Limb (tissue), 2 donors: ENCODE data around the gene HSPA2.
A peak's percentile ranks its signal among the peaks of the same experiment; 100 is the strongest.

Experiments
- DNase-seq, 2 donors: peaks; one replicate each; pipeline ENCODE4 v3.0.0-alpha.2; 2016; ENCODE audit errors: extremely low spot score in 2 of 2

The HSPA2 gene

DNA sequence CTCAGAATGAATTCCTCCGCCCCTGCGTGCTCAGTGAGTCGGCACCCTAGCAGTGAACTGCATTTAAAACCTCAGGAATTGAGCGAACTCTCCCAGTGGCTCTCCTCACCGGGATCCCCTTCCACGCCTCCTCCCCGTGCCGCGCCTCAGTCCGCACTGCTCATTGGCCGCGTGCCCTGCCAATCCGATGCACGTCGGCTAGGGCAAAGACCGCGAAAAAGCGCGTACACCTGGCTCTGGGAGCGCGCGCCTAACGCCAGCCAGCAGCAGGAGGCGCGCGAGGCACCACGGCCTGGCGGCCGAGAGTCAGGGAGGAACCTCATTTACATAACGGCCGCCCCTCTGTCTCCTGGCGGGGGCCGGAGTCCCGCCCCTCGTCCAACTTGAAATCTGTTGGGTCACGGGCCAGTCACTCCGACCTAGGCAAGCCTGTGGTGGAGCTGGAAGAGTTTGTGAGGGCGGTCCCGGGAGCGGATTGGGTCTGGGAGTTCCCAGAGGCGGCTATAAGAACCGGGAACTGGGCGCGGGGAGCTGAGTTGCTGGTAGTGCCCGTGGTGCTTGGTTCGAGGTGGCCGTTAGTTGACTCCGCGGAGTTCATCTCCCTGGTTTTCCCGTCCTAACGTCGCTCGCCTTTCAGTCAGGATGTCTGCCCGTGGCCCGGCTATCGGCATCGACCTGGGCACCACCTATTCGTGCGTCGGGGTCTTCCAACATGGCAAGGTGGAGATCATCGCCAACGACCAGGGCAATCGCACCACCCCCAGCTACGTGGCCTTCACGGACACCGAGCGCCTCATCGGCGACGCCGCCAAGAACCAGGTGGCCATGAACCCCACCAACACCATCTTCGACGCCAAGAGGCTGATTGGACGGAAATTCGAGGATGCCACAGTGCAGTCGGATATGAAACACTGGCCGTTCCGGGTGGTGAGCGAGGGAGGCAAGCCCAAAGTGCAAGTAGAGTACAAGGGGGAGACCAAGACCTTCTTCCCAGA, at the start of gene HSPA2:
Gene HSPA2 (plus strand): TSS at position 534 of the 995 bp plus-strand sequence. CDS start 109 bp downstream, at position 643.
- DNase-seq: peak; percentile 97 to 99

DNA sequence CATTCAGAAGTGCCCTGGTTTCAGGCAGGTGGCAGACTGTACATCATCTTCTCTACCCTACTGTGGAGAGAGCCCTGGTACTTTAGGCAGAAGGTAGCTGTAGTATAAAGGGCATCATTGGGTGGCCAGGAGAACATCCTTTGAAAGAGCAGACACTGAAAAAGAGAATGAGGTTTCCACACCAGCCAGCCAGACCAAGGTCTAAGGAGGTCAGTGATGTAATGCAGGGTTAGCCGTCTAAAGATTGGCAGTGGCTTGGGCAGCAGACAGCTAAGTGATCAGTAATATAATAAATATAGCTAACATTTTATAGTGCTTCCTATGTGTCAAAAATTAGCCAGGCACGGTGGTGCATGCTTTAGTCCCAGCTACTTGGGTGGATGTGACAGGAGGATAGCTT, 48.9 kb upstream of the HSPA2 start:
- DNase-seq: no peak

DNA sequence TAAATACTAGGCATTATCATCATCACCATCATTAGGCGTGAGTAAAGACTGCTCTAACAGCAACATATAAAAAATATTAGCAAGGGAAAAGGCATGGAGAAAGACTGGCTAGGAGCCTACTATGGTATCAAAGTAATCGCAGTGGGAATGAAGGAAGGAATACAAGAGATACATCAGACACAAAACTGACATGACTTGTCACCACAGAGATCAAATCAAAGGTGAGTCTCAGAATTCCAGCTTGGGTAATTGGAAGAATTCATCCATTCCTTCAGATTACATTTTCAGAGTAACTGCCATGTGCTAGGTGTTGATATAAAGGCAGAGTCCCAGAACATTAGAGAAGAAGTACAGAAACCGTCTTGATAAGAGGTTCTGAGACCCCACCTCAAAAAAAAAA, 47.1 kb upstream of the HSPA2 start:
- no peak for DNase-seq

DNA sequence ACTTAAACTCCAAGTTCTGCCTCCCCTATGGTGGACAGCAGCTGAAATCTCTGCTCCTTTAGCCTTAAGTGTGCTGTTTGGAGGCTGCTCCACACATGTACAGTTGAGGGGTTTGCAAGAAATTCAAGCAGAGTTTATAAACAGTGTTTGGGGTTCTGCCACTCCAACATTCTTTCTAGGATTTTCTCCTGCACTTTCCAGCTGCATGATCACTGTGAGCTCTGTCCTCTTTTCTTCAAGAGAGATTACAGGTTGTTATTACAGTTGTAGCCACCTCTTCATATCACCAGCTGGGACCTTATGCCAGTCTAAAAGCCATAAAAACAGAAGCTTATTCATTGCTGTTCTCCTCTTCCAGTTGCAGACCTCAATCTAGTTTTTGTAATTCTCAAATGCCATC, 45.3 kb upstream of the HSPA2 start:
- DNase-seq: no peak

DNA sequence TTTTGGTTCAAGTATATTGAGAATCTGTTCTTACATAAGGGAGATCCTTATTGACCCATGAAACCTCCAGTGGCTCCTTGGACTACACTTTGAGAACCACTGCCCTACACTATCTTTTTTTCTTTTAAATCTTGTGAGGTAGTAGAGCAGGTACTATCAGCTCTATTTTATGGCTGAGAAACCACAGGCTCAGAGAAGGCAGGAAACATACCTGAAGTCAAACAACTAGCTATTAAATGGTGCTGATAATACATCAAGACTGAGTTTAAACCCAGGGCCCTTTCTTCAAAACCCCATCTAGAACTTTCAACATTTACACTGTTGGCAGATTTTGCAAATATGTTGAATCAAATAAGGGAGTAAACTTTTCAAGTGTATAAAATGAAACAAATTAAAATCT, 43.8 kb upstream of the HSPA2 start:
- no peak for DNase-seq

DNA sequence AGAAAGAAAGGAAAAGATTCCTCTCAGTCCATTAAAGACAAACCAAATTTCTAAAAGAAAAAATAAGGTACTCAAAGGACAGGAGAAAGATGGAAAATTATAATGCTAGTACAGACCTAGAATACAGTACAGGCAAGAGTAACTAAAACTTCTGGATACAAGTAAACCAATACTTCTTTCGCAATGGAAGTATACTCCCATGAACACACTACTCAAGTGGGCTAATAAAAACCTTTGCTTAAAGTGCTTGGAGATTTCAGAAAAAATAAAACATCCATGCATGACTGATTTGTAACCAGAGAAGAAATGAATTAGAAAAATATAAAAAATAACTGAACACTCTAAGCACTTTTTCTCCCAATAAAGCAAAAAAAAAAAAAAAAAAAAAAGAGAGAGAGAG, 40.5 kb upstream of the HSPA2 start:
- no peak for DNase-seq

DNA sequence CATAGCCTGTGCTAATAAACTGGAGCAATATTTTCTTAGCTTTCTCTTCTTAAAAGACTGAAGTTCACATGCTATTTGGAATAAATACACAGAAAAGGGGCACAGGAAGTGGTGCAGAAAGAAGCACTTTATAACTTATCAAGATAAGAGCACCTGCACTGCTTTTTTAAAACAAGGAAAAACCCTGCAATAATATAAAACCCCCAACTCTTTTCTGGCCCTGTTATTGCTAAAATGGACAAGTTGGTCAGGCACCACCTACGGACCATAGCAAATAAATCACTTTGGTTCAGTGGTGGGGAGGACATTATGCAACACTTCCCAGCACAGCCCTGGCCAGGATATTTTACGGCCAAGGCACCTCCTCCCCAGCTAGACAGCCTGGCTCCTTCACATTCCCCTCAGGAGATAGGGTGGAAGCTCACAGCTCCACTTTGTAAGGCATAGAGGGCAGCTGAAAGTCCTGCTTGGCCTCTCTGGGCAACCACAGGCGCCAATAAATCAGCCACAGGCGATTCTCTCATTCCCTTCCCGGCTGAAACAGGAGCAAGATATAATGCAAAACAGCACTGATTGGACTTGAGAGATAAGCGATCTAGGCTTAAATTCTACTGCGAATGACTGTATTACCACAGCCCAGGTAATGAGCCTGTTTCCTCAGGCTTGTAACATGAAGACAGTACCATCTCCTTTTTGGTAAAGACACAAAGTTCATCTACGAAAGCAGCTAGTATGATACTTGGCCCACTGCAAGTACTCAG, 39.0 kb upstream of the HSPA2 start:
- DNase-seq: peak in 1 of 2 donors; percentile 33

DNA sequence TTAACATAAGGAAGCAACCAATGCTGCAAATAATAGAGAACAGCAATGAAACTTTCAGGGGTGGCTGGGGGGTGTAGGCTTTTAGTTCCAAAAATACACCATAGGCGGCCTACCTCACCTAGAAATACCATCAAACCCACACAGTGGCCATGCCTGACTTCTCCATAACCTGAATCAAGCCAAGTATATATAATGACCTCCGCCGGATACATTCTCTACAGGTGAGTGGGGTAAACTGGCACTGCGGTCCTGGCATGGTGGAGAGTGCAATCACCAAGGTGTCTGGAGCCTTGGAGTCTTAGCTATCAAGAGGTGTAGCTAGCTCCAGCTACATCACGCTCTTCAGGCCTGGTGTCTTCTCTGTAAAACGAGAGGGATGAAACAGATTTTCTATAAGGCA, 38.1 kb upstream of the HSPA2 start:
- no peak for DNase-seq

DNA sequence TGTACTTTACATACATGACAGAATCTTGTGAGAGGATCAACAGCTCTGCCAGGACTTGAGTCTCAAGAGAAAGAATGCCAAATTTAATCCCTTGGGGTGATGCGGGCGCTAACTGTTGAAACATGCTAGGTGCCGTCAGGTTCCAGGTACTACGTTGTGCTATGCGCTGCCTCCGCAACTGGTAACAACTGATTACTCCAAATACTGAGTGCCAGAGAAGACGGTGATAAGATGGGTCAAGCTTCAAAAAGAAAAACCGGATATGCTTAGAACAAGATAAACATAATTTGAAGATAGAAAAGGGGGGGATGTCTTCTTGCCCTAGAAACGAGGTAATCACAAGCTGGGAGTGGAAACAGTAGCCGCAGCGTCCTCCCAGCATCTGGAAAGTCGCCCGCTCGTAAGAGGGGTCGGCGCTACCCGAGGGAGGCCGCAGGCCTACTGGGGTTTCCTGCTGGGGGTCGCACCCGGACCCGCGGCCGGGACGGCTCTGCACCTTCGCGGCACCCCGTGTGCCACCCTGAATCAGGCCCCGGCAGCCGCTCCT, 37.6 kb upstream of the HSPA2 start:
- peak in 1 of 2 donors; percentile 28 for DNase-seq

DNA sequence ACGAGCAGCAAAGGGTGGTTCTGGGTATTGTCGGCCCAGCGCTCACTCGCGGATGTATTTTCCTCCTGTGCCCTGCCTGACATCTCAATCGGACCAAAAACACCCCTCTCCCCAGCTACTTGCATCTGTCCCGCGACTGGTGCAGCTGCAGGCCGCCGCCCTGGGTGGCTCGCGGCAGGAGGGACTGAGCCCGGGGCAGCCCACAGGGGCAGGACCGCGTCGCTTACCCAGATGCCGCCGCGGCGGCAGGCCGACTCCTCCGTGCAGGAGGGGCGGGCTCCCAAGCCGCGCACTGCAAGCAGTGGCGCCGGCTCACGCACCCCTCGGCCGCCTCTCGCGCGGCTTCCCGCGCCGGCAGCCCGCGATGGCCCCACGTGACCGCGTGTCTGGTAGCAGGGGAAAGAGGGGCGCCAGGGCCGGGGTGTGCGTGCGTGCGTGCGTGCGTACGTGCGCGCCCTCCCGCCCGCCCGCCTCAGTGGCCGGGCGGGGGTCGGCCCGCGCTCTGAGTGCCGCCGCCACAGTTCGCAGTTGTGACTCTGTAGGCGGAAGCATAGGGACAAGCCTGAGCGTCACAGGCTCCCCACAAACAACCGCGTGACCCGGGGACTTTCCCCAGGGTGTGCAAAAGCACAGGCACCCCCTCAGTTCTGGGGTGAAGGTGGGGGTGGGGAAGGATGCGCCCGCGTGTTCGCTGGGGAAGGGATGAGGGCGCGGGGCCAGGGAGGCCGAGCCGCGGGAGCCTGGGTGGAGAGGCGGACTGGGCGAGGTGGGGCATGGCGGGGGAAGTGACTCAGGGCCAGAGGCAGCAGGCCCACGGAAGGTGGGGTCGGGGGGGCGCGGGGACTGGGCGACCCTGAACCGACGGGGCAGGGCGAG, 36.9 kb upstream of the HSPA2 start, which contains the start of gene ZBTB25:
Gene ZBTB25 (minus strand): TSS at position 405 of the 876 bp plus-strand sequence. CDS start 13,305 bp downstream, outside the sequence.
- DNase-seq: peak; percentile 92 to 96

DNA sequence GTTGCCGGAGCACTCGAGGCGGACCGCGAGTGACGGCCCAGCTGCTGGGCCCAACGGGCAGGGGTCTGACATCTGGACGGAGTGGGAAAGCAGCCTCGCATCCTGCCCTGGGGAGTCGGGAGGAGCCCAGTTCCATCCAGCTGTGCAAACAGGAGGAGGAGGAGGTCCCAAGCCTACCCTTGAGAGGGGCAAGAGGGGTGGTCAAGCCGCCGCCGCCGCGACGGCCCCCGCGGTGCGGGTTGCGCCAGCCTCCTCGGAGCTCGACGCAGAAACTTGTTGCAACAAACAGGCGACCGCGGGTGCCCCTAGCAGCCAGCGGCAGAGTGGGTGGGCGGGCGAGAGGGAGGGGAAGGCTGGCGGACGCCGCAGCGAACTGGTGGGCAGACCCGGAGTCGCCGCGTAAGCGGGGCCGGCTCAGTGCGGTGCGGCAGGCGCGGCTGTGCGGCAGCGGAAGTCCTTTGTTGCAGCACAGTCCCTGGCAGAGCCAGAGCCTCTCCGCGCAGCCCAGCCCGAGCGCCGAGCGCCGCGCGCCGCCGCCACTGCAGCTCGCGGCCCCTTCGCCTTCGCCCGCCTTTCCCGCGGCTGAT, 36.1 kb upstream of the HSPA2 start, which contains the start of gene ZBTB1:
Gene ZBTB1 (plus strand): TSS at position 461 of the 587 bp plus-strand sequence. CDS start 16,735 bp downstream, outside the sequence.
- peak; percentile 82 to 92 for DNase-seq

DNA sequence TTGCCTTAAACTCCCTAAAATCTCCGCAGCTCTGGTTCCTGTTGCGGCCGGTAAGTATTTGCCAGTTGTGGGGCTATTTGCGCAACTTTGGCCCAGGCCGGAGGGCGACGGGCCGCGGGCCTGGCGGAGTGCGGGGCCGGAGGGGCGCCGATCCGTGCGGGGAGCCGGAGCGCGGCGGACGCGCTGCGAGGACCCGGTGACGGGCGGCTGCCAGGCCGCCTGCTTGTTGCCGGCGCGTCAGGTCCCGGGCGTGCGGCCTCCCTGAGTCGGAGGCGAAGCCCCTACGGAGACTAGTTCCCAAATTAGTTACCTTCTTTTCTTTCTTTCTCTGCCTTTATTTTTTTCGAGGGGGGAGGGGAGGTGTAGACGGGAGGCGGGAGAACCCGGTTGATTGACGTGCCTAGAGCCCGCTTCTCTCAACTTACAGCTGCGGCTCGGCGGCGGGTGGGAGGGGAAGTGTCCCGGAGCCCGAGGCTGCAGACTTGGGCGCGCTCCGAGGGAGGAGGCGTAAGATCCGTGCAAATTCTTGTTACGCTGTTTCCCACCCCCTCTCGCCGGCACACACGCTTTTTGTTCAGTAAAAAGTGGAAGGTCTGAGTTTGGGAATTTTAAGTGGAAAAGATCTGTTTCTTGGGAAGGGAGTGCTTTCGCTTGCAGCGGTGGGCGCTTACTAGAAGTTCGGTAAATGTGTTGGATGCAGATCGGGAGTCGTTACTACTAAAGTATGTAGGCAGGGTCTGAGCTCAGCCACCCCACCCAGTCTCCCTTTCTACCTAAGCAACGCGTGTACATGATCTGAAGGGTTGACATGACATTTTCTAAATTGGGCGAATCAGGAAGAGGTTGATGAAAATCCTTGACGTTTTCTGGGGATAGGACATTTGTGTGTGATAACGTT, 35.4 kb upstream of the HSPA2 start:
- peak; percentile 89 to 94 for DNase-seq

DNA sequence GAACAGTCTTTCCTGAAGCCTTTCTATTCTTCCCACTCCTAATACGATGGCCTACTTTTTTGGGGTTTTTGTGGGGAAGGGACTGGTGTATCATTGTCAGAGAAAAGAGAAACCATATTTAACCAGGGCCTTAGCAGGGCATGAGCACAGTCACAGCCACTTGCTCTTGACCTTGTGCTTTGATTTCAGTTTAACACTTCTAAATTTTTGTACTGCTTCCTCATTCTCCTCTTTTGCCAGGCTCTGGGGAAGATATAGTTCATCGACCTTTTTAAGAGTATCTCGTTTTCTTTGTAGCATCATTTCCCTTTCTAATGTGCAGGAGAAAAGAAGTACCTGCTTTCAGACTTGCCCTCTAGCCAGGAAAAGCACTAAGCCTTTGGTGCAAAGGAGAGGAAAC, 33.8 kb upstream of the HSPA2 start:
- DNase-seq: no peak

DNA sequence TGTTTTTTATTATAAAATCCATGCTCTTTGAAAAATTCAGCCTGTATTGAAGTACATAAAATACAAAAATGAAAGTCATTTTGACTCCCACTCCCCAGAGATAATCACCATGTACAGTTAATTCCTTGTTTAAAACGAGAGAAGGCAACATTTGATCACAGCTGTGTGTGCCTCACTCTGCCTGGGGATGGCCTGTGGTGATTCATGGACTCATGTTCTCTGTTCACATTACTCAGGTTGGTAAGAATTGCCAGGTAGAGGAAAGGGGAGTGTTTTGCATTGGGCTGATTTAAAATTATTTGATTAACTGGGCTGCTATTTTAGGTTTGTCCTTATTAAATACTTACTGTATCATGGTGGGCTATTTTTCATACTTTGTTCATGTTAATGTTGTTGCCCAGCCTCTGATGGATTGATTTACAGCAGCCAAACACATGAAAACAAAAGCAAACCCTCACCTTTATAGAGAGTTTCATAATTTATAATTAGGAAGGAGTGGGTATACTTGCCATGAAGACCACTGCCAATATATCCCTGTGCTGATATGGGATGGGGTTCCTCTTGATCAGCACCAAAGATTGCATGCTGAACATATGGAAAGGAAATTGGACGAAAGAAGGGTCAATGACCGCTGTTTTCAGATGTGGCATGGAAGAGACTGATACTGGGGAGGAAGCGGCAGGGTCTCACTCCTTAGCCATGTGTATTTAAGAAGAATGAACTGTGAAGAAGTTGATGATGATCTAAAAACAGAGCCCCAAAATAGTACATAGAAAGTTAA, 33.0 kb upstream of the HSPA2 start:
- DNase-seq: no peak

DNA sequence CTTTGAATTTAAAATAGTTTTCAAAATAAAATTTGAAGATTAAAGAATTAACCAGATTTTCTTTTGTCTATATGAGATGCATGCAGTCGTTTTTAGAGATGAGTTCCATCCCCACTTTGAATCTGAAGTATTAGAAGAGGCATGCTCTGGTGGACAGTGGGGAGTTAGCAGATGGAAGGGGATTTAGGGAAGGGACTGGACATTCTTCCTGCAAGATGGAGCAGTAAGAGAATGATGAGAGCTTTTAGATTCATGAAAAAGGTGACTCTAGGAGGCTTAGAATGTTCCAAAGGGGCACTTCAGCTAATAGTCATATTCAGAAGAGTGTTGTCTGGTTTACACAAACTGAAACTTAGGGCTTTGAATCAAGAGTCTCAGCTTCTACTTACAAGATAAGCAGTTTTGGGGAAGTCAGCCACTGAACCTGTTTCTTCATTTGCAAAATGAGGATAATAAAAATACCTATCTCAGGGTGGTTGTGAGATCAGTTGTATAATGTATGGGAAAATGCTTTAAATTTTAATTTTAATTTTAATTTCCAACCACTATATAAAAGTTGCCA, 32.2 kb upstream of the HSPA2 start:
- no peak for DNase-seq

DNA sequence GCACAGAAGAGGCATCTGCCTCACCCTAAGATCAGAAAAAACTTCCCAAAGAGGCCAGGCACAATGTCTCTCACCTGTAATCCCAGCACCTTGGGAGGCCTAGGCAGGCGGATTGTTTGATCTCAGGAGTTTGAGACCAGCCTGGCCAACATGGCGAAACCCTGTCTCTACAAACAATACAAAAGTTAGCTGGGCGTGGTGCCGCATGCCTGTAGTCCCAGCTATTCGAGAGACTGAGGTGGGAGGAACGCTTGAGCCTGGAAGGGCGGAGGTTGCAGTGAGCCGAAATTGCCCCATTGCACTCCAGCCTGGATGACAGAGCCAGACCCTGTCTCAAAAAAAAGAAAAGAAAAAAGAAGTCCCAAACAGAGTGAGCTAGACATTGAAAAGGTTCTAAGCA, 31.5 kb upstream of the HSPA2 start:
- no peak for DNase-seq

DNA sequence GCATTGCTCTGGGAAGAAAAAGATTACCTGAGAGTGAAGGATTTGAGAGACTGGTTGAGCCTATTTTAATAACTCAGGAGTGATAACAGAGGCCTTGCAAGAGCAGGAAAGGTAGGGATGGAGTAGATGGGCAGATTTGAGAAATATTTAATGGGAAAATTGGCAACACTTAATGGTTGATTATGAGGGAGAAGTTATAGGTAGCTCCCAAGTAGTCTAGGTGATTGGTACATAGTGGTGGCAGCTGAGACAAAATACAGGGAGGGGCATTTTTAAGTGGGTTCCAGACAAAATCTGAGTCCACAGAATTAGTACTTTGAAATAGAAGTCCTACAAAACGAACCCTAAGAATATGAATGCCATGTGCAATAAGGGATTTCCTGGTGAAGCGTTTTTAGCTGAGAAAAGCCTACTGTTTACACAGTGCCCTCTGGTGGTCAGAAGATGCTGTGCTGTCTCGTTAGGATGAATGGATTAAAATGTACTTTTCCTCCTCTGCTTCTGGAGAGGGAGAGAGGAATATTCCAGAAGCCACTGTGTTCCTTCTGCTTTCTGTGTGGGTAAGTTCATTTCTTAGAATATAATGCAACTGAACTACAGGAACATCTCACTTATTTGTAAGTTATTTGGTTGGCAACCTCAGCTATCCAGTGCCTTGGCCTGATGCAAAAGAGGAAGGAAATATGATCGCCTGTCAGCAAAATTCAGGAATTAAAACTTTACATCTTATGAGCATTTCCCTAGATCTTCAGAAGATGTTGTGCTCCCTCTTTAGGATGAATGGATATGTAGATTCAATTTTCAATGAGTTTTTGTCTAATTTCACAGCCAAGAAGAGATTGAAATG, 29.5 kb upstream of the HSPA2 start:
- DNase-seq: peak; percentile 66 to 70
